HG02642 (cell line): Measurements from ENCODE around the gene NRXN2.

ENCODE experiments used
- ATAC-seq: cut with Tn5 transposase; IDR thresholded peaks from one replicate; pipeline ENCODE4 v1.9.1; 2021; ENCODE audit warnings: mild to moderate bottlenecking; ENCODE audit not compliant: unreplicated experiment, poor library complexity

Gene NRXN2

GRCh38 chr11:64724863-64725532 lies 2.0 kb upstream of the NRXN2 start:
- ATAC-seq: no peak

- ATAC-seq: no peak
These were observed 1.2 kb upstream of the NRXN2 start for GRCh38 chr11:64723907-64724862.

DNA sequence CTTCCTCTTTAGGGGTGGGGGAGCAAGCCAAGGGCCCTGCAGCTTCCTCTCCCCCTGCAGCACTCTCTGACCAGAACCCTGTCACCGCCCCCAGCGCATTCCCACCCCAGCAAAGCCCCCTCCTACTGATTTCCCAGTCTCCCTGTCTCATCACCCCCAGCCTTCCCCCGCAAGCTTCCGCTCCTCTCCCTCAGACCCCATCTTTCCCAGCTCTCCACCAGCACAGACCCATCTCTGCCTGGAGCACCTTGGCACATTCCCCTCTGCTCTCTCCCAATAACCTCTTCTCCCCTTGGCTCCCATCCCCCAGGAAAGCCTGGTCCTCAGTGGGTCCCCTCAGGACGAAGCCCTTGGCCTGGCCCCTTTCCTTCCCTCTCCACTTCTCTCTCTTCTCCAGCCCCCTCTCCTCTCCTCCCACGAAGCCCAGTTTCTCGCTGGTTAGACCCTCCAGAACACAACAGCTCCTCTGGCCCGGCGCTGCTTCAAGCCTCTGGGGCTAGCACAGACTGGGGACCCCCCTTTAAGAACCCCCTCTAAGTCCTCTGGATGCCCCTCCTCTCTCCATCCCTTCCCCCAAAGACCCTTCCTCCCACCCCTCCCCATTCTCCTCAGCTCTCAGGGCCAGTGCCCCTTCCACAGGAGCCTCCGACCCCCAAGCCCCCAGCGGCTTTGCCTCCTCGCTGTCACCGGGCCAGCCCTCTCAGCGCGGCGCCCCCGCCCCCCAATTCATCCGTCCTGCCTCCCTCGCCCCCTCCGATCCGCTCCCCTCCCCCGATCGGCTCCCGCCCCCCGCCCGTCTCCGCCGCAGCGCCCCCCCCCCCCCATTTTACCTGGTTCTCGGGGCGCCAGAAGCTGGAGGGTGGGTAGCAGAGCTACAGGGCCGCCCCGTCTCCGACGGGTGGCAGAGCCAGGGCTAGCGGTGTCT lies 594 bp downstream of the NRXN2 start:
- ATAC-seq: no peak

DNA sequence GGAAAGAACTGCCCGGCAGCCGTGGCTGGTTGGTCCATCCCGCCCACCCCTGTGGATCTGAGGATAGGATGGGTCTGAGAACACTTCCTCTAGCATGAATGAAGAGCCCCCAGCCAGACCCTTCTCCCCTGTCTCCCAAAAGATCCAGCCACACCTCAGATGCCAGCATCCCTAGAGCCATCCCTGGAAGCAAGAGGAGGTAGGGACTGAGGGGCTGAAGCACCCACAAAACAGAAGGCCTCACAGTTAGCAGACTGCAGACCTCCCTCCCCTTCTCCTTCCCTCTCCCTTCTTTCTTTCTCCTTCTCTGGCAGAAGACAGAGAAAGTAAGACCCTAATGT lies 1.7 kb downstream of the NRXN2 start:
- ATAC-seq: no peak

GRCh38 chr11:64720640-64721358 lies 2.2 kb downstream of the NRXN2 start:
- no peak for ATAC-seq

GRCh38 chr11:64720167-64720566 lies 2.8 kb downstream of the NRXN2 start:
- no peak for ATAC-seq

GRCh38 chr11:64719406-64719805 lies 3.6 kb downstream of the NRXN2 start:
- no peak for ATAC-seq

DNA sequence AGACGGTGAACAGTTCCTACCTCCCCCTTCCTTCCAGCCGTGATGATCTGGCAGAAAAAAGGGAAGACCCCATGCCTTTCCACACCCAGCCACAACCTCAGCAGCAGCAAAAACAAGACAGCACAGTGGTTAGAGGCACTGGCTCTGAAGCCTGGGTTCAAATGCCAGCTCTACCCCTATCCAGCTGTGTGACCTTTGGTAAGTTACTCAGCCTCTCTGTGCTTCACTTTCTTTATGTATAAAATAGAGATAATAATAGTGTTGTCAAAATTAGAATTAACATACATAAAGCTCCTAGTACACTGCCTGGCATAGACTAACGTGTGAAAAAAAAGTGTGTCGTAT lies 4.2 kb downstream of the NRXN2 start:
- no peak for ATAC-seq

DNA sequence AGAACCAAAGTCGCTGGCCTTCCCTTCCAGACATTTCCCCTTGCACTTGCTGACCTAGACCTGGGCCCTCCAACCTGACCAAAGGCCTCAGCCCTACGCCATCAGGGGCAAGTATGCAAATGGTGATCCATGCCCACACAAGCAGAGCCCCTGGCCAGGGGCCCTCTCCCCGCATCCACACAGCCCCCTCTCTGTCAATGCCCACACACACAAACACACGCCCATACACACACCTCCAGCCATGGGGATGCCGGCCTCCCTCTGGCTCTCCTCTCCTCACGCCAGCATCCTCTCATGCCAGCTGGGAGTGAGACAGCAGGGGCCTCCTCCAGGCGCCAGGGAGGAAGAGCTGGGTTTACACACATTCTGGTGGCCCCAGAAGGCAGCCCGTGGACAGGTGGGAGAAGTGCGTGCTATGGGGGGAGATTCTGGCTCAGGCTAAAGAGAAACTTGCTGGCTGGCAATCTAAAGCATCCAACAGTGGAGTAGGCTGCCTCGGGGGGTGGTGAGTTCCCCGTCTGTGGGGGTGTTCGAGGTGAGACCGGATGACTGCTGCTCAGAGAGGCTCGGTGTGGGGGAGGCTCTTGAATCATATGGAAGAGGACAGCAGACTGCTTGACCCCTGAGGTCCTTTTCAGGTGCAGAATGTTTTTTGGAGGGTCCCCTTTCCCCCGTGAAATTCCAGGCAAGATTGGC lies 4.8 kb downstream of the NRXN2 start:
- ATAC-seq: no peak

GRCh38 chr11:64717268-64717578 lies 5.8 kb downstream of the NRXN2 start:
- ATAC-seq: no peak

- no peak for ATAC-seq
These were observed 6.3 kb downstream of the NRXN2 start for GRCh38 chr11:64716473-64717267.

DNA sequence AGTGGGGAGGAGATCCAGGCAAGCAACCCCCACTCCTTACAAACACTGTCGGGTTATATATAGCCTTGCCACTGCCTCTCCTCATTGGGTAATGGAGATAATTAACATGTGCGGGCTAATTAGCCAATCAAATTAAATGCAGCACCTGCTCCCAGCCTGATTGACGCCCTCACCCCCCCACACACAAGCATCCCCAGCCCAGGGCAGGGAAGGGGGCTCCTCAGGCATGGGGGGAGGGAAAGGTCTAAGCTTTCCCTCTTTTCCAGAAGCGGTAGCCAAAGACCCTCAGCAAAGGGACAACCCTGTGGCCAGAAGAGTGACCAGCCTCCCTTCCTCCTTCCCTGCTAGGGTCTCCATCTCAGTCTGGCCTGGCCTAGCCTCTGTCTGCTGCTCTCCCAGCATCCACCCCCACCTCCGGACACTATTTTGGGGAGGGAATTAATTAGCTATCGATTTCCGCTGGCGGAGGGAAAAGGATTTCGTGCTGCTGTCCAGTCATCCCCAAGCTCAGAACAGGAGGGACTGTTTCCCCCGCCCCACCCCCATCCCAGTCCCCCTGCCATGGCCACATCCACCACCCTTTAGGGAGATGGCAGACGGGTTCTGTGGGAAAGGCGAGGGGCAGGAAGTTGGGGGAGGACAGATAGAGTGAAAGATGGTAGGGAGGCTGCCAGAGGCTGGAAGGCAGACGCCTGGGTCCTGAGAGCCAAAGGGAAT lies 7.1 kb downstream of the NRXN2 start:
- no peak for ATAC-seq

DNA sequence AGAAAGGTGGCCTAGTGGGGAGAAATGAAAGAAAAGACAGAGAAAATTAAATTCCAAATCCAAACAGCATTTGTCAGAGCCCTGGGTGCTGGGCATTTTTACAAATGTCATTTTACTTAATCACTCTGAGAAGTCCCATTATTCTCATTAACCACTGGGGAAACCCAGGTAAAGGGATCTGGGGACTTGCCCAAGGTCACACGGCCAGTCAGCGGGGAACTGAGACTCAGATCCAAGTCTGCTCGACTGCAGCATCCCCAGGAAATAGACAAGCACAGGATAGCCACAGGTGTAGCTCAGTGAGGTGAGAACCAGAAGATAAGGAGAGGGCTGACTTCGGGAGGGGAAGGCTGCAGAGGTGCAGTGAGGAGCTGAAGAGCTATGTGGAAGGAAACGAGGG lies 7.9 kb downstream of the NRXN2 start:
- no peak for ATAC-seq

- no peak for ATAC-seq
These were observed 8.3 kb downstream of the NRXN2 start for GRCh38 chr11:64714666-64715065.

DNA sequence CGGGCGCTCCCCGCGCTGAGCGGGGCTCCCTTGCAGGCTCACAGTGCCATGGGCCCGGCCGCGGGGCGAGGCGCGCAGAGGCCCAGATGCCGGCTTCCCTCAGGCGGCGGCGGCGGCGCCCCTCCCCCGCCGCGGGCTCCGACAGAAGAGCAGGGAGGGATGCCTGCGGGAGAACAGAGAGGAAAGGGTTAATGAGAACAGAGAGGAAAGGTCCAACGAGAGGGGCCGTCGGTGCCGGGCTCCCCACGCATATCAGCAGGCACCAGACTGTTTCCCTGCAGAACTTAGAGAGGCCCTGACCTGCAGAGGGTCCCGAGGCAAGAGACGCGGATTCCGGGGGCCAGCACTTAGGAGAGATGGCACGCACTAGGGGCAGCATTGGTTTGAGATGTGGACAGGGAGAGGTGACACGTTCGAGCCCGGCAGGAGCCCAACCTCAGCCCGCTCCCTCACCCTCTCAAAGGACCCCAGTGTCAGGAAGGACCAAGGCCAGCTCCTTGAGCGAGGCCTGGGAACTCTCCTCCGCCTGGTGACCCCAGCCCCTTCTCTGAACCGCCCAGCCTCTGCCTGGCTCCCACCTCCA lies 9.1 kb downstream of the NRXN2 start:
- no peak for ATAC-seq

- ATAC-seq: no peak
These were observed 9.8 kb downstream of the NRXN2 start for GRCh38 chr11:64713016-64713707.

GRCh38 chr11:64712430-64713015 lies 10.5 kb downstream of the NRXN2 start:
- no peak for ATAC-seq
